SK-N-MC (cell line): ENCODE data around the gene CAMK1D.

Source experiments
- EZH2 ChIP-seq: fragments of 200-600 bp; sonication (generic); IDR thresholded peaks from one replicate; pipeline ENCODE4 v1.6.1; 2017; ENCODE audit warnings: antibody characterized with exemption
- POLR2AphosphoS5 ChIP-seq: IDR thresholded peaks from 2 replicates; pipeline ENCODE4 v1.6.1; 2012; ENCODE audit warnings: mild to moderate bottlenecking, low read depth, low read length, borderline replicate concordance

GRCh38 chr10:12822126-12822892, 473.0 kb downstream of the CAMK1D start:
- no peak for TF ChIP-seq POLR2AphosphoS5
- no peak for TF ChIP-seq EZH2
